ENCODE data around the gene KIF13A.
"Not testable (repeated sequence)": the region's sequence is repeated elsewhere in the genome, so short reads cannot be mapped to it uniquely, and the experiment has no call there.

KIF13A gene

GRCh38 chr6:17987447-17987696 is at the start of gene KIF13A:
Gene KIF13A (minus strand): TSS chr6:17987635. CDS start chr6:17987463, 172 bp downstream.
- DNase-seq = no peak

GRCh38 chr6:18036781-18037180 is 49.3 kb upstream of the KIF13A start:
- DNase-seq = no peak

DNA sequence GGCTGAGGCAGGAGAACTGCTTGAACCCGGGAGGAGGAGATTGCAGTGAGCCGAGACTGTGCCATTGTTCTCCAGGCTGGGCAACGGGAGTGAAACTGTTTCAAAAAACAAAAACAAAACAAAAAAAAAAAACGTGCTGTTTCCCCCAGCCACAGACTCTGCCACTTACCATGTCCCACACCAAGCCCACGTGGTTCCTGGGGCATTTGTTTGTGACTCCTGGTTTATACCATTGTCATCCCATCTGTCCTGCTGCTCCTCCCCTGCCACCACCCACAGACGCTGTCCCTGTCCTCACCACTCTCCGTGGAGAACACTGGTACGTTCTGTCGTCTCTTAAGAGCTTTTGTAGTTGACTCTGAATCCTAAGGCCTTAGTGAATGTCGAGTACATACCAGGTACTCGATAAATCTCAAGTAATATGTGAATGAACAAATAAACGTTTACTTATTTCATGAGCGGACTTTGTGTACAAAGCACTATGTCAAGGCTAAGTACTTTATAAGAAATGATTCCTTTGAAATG is 48.0 kb upstream of the KIF13A start:
- no peak for DNase-seq

DNA sequence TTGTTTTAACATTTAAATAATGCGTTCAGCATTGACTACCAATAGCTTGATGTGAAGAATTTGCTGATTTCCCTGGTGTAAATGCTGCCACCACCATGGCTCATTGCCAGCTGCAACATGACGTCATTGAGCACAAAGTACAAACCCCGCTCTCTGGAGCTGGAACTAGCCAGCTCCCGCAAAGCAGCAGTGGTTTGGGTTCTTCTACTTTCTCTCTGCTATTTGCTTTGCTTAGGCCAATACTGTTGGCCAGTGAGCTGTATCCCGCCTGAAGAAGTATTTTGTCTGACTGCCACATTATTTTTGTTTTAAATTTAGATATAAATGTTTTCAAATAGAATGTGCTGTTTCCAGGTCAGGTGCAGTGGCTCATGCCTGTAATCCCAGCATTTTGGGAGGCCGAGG is 47.4 kb upstream of the KIF13A start:
- no peak for DNase-seq

DNA sequence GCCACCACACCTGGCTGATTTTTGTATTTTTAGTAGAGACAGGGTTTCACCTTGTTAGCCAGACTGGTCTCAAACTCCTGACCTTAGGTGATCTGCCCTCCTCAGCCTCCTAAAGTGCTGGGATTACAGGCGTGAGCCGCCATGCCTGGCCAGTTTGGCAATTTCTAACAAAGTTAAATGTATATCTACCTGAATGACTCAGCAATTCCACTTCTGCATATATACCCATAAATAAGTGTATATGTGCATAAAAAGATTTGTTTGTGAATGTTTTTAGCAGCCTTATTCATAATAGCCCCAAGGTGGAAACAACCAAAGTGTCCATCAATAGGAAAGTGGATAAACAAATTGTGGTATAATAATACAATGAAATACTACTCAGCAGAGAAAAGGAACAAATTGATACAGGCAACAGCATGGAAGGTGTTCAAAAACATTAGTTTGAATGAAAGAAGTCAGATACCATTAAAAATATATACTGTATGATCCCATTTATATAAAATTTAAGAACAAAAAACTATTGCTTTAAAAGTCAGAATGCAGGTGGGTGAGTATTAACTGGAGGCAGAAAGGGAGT is 44.3 kb upstream of the KIF13A start:
- no peak for DNase-seq

- no peak for DNase-seq
These were observed 43.8 kb upstream of the KIF13A start for GRCh38 chr6:18031189-18031588.

GRCh38 chr6:18028332-18028731 is 40.9 kb upstream of the KIF13A start:
- no peak for DNase-seq

DNA sequence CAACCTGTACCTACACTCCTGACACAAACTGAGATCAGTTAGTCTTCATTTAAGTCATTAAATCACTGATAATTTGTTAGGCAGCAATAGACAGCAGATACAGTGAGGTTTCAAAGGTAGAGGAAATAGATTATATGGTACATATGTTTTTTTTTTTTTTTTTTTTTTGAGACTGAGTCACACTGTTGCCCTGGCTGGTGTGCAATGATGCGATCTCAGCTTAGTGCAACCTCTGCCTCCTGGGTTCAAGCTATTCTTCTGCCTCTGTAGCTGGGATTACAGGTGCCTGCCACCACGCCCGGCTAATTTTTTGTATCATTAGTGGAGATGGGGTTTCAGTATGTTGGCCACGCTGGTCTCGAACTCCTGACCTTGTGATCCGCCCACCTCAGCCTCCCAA is 38.2 kb upstream of the KIF13A start:
- DNase-seq = no peak

DNA sequence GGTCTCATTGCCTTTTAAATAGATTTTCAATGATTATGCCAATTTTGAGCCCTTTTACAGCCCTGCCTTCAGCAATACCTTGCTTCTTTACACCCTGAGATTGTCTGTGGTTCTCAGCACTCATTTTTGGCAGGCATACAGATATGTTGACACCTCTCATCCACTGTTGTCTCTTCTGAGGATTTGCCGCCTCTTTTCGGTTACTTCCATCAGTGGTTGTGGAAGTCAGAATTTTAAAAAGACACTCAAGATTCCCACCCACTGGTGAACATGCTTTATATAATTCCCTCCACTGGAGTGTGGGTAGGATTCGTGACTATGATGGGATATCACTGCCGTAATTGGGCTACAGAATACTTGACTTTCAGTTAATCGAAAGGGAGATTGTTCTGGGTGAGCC is 37.4 kb upstream of the KIF13A start:
- no peak for DNase-seq

DNA sequence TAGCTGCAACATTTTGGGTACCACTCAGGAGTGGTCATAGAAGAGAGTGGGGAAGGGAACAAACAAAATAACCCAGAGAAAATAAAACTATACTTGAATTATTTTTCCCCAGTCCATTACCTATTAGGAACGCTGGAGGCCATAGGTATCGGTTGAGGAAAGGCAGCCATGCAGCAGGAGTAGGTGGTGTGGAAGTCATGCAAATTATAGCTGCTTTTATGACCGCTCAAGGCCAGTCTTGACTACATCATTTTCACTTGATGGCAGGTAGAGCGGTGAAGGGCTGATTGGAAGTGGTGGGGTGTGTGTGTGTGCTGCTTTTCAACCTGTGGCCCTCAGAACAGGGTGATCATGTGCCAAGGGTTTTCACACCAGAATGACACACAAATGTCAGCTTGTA is 36.5 kb upstream of the KIF13A start:
- no peak for DNase-seq

DNA sequence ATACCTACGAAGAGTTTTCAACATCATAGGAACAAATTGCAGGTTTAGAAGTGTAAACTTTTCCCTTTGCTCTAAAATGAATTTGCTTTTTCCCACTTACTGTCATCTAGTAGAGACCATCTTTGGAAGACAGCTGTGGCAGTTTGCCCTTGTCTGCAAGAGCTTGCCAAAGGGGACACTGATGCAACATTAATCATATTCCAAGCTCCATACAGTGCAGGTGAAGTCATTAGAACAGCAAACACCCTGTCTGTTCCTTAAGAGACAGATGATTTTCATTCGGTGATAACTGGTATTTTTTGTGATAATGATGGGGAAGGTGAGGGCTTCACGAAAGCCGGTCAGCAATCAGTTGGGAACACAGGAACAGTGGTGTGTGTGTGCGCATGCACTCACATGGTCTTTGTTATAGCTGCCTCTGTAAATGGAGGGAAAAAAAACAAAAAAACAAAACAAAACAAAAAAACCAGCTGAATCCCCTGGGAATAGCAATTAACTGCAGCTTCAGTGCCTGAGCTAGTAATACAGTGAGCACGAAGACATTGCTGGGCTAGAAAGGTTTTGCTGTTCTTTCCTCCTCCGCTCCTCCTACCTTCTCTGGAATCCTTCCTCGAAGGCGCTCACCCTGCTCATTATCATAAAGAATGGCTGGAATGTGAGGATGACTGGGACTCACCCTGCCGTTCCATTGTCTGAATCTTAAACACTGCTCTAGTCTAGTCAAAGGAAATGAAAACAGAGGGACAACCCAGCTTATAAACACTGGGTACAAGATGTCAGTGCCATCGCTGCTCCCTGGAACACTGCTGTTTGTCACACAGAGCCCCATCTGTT is 35.2 kb upstream of the KIF13A start:
- DNase-seq = no peak

GRCh38 chr6:18021166-18021850 is 33.9 kb upstream of the KIF13A start:
- no peak for DNase-seq

GRCh38 chr6:18020545-18020944 is 33.1 kb upstream of the KIF13A start:
- DNase-seq = not testable (repeated sequence)

- no peak for DNase-seq
These were observed 32.4 kb upstream of the KIF13A start for GRCh38 chr6:18019539-18020534.

DNA sequence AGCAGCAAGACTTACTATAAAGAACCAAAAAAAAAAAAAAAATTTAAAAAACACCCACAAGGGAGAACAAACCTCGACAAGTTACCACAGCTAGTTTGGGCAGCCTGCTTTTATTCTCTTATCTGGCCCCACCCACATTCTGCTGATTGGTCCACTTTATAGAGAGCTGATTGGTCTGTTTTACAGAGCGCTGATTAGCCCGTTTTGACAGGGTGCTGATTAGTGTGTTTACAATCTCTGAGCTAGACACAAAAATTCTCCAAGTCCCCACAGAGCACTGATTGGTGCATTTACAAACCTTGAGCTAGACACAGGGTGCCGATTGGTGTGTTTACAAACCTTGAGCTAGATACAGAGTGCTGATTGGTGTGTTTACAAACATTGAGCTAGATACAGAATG is 31.7 kb upstream of the KIF13A start:
- not testable (repeated sequence) for DNase-seq

DNA sequence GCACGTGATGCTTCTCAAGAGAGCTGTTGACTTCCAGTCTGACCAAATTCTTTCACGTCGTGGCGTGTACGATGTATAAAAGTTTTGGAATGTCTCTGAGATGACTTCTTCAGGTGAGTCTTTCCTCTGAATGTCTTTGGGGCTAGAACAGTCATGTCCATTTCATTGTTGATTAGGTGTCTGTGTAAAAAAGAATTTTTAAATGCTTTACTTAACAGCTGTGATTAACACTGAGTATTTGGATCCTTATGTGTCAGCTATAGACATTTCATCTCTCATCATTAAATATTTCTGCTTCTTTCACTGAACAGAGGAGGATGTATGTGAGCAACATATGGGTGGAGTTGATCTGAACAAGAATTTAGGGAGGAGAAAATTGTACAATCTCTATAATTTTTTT is 29.3 kb upstream of the KIF13A start:
- DNase-seq = no peak

- no peak for DNase-seq
These were observed 28.7 kb upstream of the KIF13A start for GRCh38 chr6:18016133-18016532.

GRCh38 chr6:18011287-18011686 is 23.9 kb upstream of the KIF13A start:
- no peak for DNase-seq

- not testable (repeated sequence) for DNase-seq
These were observed 23.1 kb upstream of the KIF13A start for GRCh38 chr6:18010540-18010939.

DNA sequence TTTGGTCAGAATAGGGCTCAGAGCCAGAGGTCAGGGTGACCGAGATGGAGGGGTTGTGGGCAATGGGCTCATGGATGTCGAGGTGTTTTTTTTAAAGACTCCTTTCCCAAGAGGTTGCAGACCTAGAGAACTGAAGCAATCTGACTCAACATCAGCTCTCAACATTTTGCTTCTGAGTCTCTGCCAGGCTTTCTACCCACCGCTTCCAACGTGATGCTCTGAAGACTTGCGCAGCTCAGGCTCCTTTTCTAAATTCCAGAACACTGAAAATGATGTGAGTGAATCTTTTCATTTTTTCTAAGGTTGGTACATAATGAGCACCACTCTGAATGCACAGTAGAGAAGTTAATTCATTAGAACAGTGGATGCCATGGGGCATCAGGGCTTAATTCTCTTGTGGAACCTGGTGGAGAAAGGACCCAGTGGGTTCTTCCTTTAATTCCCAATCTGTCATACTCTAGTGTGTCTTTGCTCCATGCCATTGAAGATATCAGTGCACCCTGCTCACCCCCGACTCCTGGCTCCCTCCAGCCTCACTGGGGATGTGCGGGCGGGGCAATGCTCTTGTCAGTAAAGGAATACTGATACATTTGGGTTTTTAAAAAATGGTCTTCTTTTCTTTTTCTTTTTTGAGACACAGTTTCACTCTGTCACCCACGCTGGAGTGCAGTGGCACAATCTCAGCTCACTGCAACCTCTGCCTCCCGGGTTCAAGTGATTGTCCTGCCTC is 17.0 kb upstream of the KIF13A start:
- DNase-seq = no peak

DNA sequence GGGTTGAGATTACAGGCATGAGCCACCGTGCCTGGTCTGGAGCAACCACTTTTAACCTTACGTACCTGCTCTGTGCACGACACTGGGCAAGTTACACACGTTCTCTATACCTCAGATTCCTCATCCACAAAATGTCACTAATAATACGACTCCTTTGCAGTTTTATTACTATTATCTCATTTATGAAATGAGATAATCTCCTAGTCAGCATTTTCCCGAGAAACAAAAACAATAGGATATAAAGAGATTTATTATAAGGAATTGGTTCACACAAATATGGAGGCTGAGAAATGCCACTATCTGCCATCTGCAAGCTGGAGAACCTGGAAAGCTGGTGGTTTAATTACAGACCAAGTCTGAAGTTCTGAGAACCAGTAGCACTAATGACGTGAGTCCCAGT is 12.0 kb upstream of the KIF13A start:
- DNase-seq = no peak

DNA sequence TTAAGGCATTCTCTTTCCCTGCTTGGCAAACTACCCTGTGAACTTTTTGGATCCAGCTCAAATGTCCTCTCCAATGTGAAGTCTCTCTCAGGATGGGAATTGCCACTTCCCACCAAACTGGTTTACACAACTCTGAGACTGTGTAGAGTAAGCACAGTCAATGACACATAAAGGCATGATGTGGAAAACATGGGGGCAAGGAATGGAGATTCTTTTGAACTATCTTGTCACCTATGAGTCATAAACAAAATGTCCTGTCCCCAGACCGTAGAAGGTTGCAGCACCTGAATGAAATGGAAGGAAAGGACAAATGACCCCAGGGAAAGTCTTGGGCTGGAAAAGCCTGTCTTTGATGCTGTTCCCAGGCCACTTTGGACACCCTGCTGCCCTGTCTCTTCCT is 11.0 kb upstream of the KIF13A start:
- no peak for DNase-seq

Data from GF-D8 (cell line).